Smooth muscle cell of the brain vasculature (primary cell): ENCODE results near the gene RNU2-63P.
"Not testable (repeated sequence)": the region's sequence is repeated elsewhere in the genome, so short reads cannot be mapped to it uniquely, and the experiment has no call there.

ENCODE experiments used
- DNase-seq: peaks from one replicate; pipeline ENCODE4 v3.0.0-alpha.2; 2012; ENCODE audit warnings: low read depth, low spot score

RNU2-63P gene

GRCh38 chr2:88028931-88029330 lies 12.6 kb upstream of the RNU2-63P start:
- DNase-seq: no peak

GRCh38 chr2:88027697-88028389 lies 11.5 kb upstream of the RNU2-63P start:
- DNase-seq: no peak

GRCh38 chr2:88024509-88024908 lies 8.2 kb upstream of the RNU2-63P start:
- no peak for DNase-seq

DNA sequence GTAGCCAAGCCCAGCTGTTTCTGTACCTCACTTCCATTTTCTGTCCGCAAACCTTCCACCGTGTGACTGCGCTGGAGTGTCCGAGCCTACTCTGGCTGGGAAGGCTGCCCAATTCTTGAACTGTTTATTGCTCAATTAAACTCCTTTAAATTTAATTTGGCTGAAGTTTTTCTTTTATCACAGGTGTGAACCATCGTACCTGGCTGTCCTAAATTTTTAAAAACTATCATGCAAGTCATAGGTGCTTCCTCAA lies 6.2 kb upstream of the RNU2-63P start:
- no peak for DNase-seq

- DNase-seq: no peak
These were observed 3.6 kb upstream of the RNU2-63P start for GRCh38 chr2:88019985-88020384.

GRCh38 chr2:88018909-88019308 lies 2.6 kb upstream of the RNU2-63P start:
- no peak for DNase-seq

DNA sequence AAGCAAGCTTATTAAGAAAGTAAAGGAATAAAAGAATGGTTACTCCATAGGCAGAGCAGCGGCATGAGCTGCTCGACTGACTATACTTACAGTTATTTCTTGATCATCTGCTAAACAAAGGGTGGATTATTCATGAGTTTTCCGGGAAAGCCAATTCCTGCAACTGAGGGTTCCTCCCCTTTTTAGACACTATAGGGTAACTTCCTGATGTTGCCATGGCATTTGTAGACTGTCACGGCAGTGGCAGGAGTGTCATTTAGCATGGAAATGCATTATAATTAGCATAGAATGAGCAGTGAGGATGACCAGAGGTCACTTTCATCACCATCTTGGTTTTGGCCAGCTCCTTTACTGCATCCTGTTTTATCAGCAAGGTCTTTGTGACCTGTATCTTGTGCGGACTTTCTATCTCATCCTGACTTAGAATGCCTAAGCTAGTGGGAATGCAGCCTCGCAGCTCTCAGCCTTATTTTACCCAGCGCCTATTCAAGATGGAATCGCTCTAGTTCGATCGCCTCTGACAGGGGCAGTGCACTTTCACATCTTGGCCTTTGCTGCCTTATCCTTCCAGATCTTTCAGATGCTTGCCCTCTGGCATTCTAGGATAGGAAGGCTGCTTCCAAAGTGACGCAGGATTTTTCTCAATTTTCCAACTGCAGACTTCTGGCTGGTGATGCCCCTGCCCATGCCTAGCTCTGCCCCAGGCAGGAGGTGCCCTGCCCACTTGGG lies 1.9 kb upstream of the RNU2-63P start:
- not testable (repeated sequence) for DNase-seq

- not testable (repeated sequence) for DNase-seq
These were observed 1.4 kb upstream of the RNU2-63P start for GRCh38 chr2:88017780-88018038.

DNA sequence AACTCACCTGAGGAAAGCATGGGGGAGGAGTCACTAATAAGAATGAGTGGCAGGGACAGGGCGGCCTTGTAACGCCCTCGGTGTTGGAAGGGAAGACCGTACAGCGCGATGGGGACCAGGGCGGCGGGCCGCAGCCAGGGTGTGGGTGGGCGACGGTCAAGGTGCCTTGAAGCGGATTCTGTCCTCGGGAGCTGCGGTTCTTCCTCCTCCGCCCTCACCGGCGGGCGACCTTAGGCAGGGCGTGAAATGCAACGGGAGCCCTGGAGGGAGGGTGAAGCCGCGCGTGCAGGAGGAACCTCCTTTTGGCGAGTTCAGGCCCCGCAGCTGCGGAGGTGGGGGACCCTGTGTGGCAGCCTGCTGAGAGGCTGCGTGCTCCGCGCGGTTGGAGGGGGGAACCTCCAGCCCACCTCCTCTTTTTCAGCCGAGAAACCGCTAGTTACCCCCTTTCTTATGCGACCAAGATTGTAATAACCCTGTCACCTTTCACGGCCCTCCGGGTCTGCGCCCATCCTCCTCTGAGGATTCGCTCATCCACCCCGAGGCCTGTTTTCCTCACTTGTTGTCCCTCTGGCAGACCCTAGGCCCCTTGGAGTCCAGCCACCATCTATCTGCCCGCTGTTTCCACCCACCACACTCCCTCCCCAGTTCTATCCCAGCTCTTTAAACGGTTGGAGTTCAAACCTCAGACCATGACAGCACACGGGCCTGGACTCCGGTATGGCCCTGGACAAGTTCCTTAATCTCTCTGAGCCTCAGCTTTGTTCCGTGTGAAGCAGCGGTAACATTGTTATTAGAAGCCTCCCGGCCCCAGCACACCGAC lies 823 bp upstream of the RNU2-63P start:
- DNase-seq: no peak

- no peak for DNase-seq
These were observed 5.3 kb downstream of the RNU2-63P start for GRCh38 chr2:88011011-88011410.

- no peak for DNase-seq
These were observed 6.2 kb downstream of the RNU2-63P start for GRCh38 chr2:88010136-88010535.

- DNase-seq: no peak
These were observed 9.4 kb downstream of the RNU2-63P start for GRCh38 chr2:88006912-88007439.

DNA sequence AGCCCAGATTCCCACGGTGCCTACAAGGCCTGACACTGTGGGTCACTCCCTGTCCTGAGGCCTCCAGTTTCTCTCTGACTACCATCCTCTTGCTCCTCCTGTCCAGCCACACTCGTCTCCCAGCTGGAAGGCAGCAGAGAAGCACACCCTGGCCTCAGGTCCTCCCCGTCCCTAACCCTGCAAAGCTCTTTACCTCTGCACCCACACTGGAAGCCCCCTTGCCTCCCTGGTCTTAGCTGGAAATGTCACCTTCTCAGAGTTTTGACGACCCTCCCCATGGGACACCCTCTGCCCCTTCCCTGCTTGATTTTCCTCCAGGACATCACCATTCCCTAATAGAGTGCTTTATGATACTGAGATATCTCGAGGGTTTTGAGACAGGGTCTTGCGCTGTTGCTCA lies 10.6 kb downstream of the RNU2-63P start:
- no peak for DNase-seq

- DNase-seq: peak; percentile 13
These were observed 13.1 kb downstream of the RNU2-63P start for GRCh38 chr2:88003074-88003755.

GRCh38 chr2:88002359-88002707 lies 14.0 kb downstream of the RNU2-63P start:
- DNase-seq: no peak

DNA sequence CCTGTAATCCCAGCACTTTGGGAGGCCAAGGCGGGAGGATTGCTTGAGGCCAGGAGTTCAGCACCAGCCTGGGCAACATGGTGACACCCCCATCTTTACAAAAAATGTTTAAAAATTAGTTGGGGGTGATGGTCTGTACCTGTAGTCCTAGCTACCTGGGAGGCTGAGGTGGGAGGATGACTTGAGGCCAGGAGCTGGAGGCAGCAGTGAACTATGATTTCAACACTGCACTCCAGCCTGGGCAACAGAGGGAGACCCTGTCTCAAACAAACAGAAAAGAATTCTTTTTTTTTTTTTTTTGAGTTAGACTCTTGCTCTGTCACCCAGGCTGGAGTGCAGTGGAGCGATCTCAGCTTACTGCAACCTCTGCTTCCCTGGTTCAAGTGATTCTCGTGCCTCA lies 15.9 kb downstream of the RNU2-63P start:
- not testable (repeated sequence) for DNase-seq

- no peak for DNase-seq
These were observed 19.8 kb downstream of the RNU2-63P start for GRCh38 chr2:87996570-87996969.

DNA sequence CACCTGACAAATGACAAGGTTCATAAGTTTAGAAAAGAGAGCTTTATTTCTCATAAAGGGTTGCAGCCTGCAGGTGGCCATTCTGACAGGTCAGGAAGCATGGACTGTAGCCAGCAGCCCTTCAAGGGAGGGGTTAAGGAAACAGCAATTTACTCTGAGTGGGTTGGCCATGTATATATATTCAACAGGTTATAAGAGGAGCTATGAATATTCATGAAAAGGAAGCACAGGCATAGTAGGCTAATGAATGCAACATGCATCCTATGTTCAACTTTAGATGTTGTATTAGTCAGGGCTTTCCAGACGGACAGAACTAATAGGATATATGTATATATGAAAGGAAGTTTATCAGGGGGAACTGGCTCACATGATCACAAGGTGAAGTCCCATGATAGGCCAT lies 20.6 kb downstream of the RNU2-63P start:
- no peak for DNase-seq

GRCh38 chr2:87994304-87994850 lies 22.0 kb downstream of the RNU2-63P start:
- not testable (repeated sequence) for DNase-seq

DNA sequence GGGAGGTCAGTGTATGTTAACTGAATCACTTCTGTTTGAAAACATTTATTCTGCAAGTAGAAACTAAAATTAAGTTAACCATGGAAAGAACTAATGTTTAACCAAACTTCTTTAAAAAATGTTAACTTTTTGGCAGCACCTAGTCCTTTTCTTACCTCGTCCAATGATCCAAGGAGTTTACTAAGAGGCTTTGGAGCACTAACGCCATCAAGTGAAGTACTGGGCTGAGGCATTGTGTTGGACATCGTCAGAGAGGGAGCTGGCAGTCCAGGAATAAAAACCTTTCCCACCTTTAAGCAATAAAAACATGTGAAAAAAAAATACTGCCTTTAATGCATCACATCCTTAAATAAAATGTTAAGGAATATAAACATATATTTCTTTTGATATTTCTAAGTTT lies 23.8 kb downstream of the RNU2-63P start:
- DNase-seq: not testable (repeated sequence)

DNA sequence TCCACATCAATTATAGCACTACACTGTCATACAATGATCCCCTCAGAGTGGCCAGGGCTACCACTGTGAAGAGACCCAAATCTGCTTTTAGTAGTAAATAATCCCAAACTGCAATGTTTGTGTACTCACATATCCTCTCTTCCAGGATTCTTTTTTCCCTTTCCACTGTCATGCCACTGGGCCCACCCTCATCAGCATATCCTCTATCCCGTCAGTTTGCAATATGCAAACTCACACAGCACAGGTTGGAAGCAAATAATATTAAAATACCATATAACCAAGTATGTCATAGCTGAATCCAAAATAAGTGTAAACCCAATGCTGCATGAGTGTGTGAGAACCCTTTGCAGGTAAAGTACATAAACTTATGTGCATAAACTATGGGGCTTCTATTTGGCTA lies 28.9 kb downstream of the RNU2-63P start:
- not testable (repeated sequence) for DNase-seq

GRCh38 chr2:87985902-87986301 lies 30.4 kb downstream of the RNU2-63P start:
- not testable (repeated sequence) for DNase-seq
